ENCODE measurements around the gene BUB3.

Gene BUB3

DNA sequence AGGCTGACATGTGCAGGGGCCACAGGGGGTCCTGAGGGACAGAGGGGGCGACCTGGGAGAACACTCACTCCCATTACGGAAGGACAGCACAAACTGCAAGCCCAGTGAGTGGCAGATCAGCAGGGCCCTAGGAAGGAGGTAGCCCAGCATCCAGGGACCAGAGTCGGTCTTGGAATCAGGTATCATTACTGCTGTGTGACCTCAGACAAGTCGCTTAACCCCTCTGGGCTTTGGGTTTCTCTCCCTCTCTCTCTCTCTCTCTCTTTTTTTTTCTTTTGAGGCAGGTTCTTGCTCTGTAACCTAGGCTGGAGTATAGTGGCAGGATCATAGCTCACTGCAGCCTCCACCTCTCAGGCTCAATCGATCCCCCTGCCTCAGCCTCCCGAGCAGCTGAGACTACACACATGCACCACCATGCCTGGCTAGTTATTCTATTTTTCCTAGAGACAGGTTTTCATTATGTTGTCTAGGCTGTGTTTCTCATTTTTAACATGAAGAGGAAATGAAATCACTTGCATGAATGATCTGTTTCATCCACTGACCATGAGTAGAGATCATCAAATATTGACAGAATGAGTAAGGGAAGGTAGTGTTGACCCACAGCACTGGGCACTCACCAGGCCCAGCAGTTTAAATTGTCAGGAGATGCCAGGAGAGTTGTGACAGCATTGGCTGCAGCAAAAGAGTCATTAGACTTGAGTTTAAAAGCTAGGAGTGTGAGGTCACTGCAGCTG lies 49.4 kb downstream of the BUB3 start:
- H3K27ac ChIP-seq, result no peak overlapping the region
- TF ChIP-seq, protein P1, sequence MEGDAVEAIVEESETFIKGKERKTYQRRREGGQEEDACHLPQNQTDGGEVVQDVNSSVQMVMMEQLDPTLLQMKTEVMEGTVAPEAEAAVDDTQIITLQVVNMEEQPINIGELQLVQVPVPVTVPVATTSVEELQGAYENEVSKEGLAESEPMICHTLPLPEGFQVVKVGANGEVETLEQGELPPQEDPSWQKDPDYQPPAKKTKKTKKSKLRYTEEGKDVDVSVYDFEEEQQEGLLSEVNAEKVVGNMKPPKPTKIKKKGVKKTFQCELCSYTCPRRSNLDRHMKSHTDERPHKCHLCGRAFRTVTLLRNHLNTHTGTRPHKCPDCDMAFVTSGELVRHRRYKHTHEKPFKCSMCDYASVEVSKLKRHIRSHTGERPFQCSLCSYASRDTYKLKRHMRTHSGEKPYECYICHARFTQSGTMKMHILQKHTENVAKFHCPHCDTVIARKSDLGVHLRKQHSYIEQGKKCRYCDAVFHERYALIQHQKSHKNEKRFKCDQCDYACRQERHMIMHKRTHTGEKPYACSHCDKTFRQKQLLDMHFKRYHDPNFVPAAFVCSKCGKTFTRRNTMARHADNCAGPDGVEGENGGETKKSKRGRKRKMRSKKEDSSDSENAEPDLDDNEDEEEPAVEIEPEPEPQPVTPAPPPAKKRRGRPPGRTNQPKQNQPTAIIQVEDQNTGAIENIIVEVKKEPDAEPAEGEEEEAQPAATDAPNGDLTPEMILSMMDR (IDR thresholded peaks at IDR 0.05; ENCODE audit: low read depth, low read length), result no peak

GRCh38 chr10:123204127-123204461 lies 49.9 kb downstream of the BUB3 start:
- TF ChIP-seq, protein P1 (IDR thresholded peaks at IDR 0.05; ENCODE audit: low read depth, low read length), result no peak
- H3K9me3 ChIP-seq (ENCODE audit: severe bottlenecking), result peaks cover 5% of the 10 kb centered on the region
- no peaks in the 10 kb centered on the region for H3K36me3 ChIP-seq
- H3K4me3 ChIP-seq (ENCODE audit: low read depth, low read length), result no peak overlapping the region
- H3K27ac ChIP-seq, result no peak overlapping the region
- DNase-seq, result no peak
- no peaks in the 10 kb centered on the region for H3K27me3 ChIP-seq (ENCODE audit: insufficient read depth, low read depth, severe bottlenecking)

More for the DNA sequence above, 49.4 kb downstream of the BUB3 start:
- Histone ChIP-seq H3K36me3 (no peaks in the 10 kb centered on the region), H3K9me3 (ENCODE audit: severe bottlenecking) (peaks cover 5% of the 10 kb centered on the region), H3K27me3 (ENCODE audit: insufficient read depth, low read depth, severe bottlenecking) (no peaks in the 10 kb centered on the region), H3K4me3 (ENCODE audit: low read depth, low read length) (no peak overlapping the region)
- no peak for DNase-seq

GRCh38 chr10:123205041-123205440 lies 50.8 kb downstream of the BUB3 start:
- TF ChIP-seq, protein P1 (IDR thresholded peaks at IDR 0.05; ENCODE audit: low read depth, low read length), result no peak
- Histone ChIP-seq H3K27me3 (ENCODE audit: insufficient read depth, low read depth, severe bottlenecking) (no peaks in the 10 kb centered on the region), H3K9me3 (ENCODE audit: severe bottlenecking) (peaks cover 5% of the 10 kb centered on the region), H3K36me3 (no peaks in the 10 kb centered on the region), H3K27ac (no peak overlapping the region), H3K4me3 (ENCODE audit: low read depth, low read length) (no peak overlapping the region)
- DNase-seq, result no peak

- Histone ChIP-seq H3K9me3 (ENCODE audit: severe bottlenecking) (peaks cover 5% of the 10 kb centered on the region), H3K27ac (no peak overlapping the region), H3K36me3 (no peaks in the 10 kb centered on the region), H3K4me3 (ENCODE audit: low read depth, low read length) (no peak overlapping the region), H3K27me3 (ENCODE audit: insufficient read depth, low read depth, severe bottlenecking) (no peaks in the 10 kb centered on the region)
- DNase-seq, result no peak
- TF ChIP-seq, protein P1 (IDR thresholded peaks at IDR 0.05; ENCODE audit: low read depth, low read length), result no peak
Measured at GRCh38 chr10:123212063-123212462, 57.9 kb downstream of the BUB3 start.

- Histone ChIP-seq H3K27ac (no peak overlapping the region), H3K36me3 (no peaks in the 10 kb centered on the region), H3K27me3 (ENCODE audit: insufficient read depth, low read depth, severe bottlenecking) (no peaks in the 10 kb centered on the region), H3K4me3 (ENCODE audit: low read depth, low read length) (no peak overlapping the region), H3K9me3 (ENCODE audit: severe bottlenecking) (peaks cover 4% of the 10 kb centered on the region)
- no peak for DNase-seq
- TF ChIP-seq, protein P1 (IDR thresholded peaks at IDR 0.05; ENCODE audit: low read depth, low read length), result no peak
Measured at GRCh38 chr10:123212640-123213039, 58.4 kb downstream of the BUB3 start.

DNA sequence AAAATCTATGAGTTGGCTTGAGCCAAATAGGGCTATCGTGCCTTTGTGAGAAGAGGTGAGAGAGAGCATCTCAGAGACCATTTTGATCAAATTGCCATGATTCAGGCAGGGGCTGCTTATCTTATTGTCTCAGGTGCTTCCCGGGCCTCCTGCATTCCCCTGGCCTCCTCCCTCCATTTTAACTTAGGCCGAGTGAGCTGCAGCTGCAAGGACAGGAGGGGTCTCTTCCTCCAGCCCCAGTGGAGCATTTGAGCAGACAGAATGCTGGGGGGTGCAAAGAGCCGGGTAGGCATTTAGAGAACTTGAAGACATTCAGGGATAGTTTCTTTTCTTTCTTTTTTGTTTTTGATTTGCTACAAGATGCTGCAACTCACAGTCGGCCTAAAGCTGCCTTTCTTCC lies 59.0 kb downstream of the BUB3 start:
- Histone ChIP-seq H3K27me3 (ENCODE audit: insufficient read depth, low read depth, severe bottlenecking) (no peaks in the 10 kb centered on the region), H3K36me3 (no peaks in the 10 kb centered on the region), H3K27ac (no peak overlapping the region), H3K4me3 (ENCODE audit: low read depth, low read length) (no peak overlapping the region), H3K9me3 (ENCODE audit: severe bottlenecking) (no peaks in the 10 kb centered on the region)
- no peak for DNase-seq
- TF ChIP-seq, protein P1 (IDR thresholded peaks at IDR 0.05; ENCODE audit: low read depth, low read length), result no peak

Measured in WERI-Rb-1 (cell line).